Activated CD8-positive, alpha-beta memory T cell treated with anti-CD3 and anti-CD28 coated beads for 1 hour (primary cell): ENCODE data around the gene RMC1.

Source experiments
- DNase-seq, 2 donors: peaks; one replicate each; pipeline ENCODE4 v3.0.0-alpha.2; 2020; ENCODE audit warnings: low read depth in 1 of 2; ENCODE audit errors: extremely low read depth in 1 of 2

Gene RMC1

DNA sequence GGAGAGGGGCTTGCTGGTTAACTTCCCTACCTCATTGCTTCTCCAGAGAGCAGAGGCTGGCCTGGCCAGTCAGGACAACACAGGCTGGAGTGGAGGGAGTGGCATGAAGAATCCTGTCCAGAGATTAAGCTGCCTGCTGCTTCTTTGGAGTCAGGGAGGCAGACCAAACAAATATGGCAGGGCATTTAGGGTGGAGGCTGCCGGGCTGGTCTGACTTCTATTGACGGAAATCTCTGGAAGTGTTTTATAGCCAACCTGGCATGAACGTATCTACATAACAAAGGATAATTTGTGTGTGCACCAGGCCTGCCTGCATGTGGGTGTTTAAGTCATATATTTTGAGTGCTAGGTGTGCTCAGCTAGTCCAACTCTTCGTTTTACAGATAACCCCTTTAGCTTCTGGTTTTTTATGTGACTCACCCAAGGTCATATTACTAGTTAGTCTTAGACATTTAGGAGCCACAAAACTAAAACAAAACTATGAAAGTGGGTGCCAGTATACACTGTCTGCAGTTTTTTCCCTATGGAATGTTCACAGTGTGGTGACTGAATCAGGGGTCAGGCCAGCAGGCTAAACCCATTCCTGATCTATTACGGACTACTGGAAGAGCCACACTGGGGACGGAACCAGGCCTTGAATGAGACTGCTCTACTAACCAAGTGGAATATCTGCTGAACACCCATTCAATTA, 77.5 kb downstream of the RMC1 start:
- no peak for DNase-seq
